HepG2 (cell line): ENCODE measurements around the gene PEX7. TPM values are rescaled to one million over a fixed set of nuclear protein-coding genes. Genes with fewer than 3 reads are reported as not detected.

Experiments
- CEBPZ ChIP-seq: IDR thresholded peaks from 2 replicates; pipeline ENCODE4 v1.6.1; 2012; ENCODE audit warnings: low read length, improper control_type of control experiment
- CHCHD3 ChIP-seq: sonication (generic); formaldehyde crosslinking; IDR thresholded peaks from 2 replicates; pipeline ENCODE4 v1.8.0; 2022; ENCODE audit warnings: mild to moderate bottlenecking, missing genetic modification reagents, moderate library complexity
- HIC2 ChIP-seq: sonication (generic); formaldehyde crosslinking; IDR thresholded peaks from 2 replicates; pipeline ENCODE4 v1.9.0; 2022; ENCODE audit warnings: low read depth, missing genetic modification reagents
- NONO ChIP-seq, 2 experiments: fragments of 450-650 bp in 1 of 2; sonication (generic) in 1 of 2; formaldehyde crosslinking in 1 of 2; IDR thresholded peaks in 1 of 2; conservative IDR thresholded peaks in 1 of 2; 2 replicates each; pipeline versions ENCODE4 v1.6.1 to v1.8.0; 2017 to 2022; ENCODE audit warnings: mild to moderate bottlenecking in 1 of 2, missing genetic modification reagents in 1 of 2, moderate library complexity in 1 of 2
- POLR2AphosphoS5 ChIP-seq: IDR thresholded peaks from 2 replicates; pipeline ENCODE4 v1.6.1; 2012; ENCODE audit warnings: low read depth, low read length
- SCMH1 ChIP-seq: sonication (generic); formaldehyde crosslinking; IDR thresholded peaks from 2 replicates; pipeline ENCODE4 v1.9.0; 2021; ENCODE audit warnings: missing genetic modification reagents, mild to moderate bottlenecking, borderline replicate concordance
- ZNF121 ChIP-seq: sonication (generic); formaldehyde crosslinking; IDR thresholded peaks from 2 replicates; pipeline ENCODE4 v1.5.0; 2020; ENCODE audit warnings: mild to moderate bottlenecking, missing genetic modification reagents
- ZNF792 ChIP-seq: IDR thresholded peaks from 2 replicates; pipeline ENCODE4 v1.6.1; 2016
- polyA plus RNA-seq, 8 experiments: library from polyadenylated mRNA; depleted of rRNA in 3 of 8; stranded (reverse) in 7 of 8; unstranded in 1 of 8; fragments of >200 nt; fragmentation: Illumina TruSeq in 4 of 8; extraction: Trizol in 4 of 8; gene quantifications; 2 replicates each; pipeline versions ENCODE4 v1.2.1 to v1.2.3, GENCODE V29; 2011 to 2016; ENCODE audit warnings: low read depth in 4 of 8, missing spikeins in 1 of 8, mixed read lengths in 1 of 8; ENCODE audit not compliant: insufficient read depth in 1 of 8
- total RNA-seq, 5 experiments: library from RNA; depleted of rRNA; stranded (reverse); fragments of >200 nt; fragmentation: Illumina TruSeq; extraction: Trizol; gene quantifications; 2 replicates each; pipeline ENCODE4 v1.2.3, GENCODE V29; 2016; ENCODE audit warnings: low read depth in 1 of 5

PEX7 gene
- total and polyA plus RNA-seq, 2 of the 13 experiments (the other 11 are each of a cell fraction or from before 2014, with no cell fraction given), result 0.04 to 0.53 TPM

GRCh38 chr6:136921381-136921935 is 99.1 kb downstream of the PEX7 start (continued):
- TF ChIP-seq CHCHD3 (CRISPR knock-in tag) (no peak), ZNF792 (CRISPR knock-in tag) (no peak), CEBPZ (no peak), SCMH1 (no peak), NONO (IDR thresholded peaks at IDR 0.05) (no peak), NONO (CRISPR knock-in tag; conservative IDR thresholded peaks at IDR 0.05) (no peak), POLR2AphosphoS5 (no peak), ZNF121 (CRISPR knock-in tag) (no peak), HIC2 (no peak)
